HG03442 (cell line): ENCODE results near the gene THOP1.
A peak's percentile ranks its signal among the peaks of the same experiment; 100 is the strongest.

Source experiments
- ATAC-seq: cut with Tn5 transposase; IDR thresholded peaks from one replicate; pipeline ENCODE4 v1.9.1; 2021; ENCODE audit warnings: mild to moderate bottlenecking, moderate library complexity; ENCODE audit not compliant: unreplicated experiment

The THOP1 gene

GRCh38 chr19:2785244-2785997 is at the start of gene THOP1:
TSS of gene THOP1 (plus strand) at chr19:2785503. CDS start at chr19:2785663, 160 bp downstream.
- peak; percentile 55 for ATAC-seq

- no peak for ATAC-seq
Observed at GRCh38 chr19:2736550-2737190, 48.6 kb upstream of the THOP1 start.

- peak; percentile 89 for ATAC-seq
Observed at GRCh38 chr19:2739602-2740313, 45.5 kb upstream of the THOP1 start, which contains the start of gene SLC39A3. TSS of gene SLC39A3 (minus strand) at chr19:2740017. CDS start at chr19:2737257, 2,760 bp downstream.

- no peak for ATAC-seq
Observed at GRCh38 chr19:2740314-2740656, 45.0 kb upstream of the THOP1 start.

- ATAC-seq = no peak
Observed at GRCh38 chr19:2743099-2743498, 42.2 kb upstream of the THOP1 start.

GRCh38 chr19:2744113-2744512 is 41.2 kb upstream of the THOP1 start:
- no peak for ATAC-seq

GRCh38 chr19:2747349-2747748 is 38.0 kb upstream of the THOP1 start:
- no peak for ATAC-seq

- ATAC-seq = no peak
Observed at GRCh38 chr19:2750808-2751437, 34.4 kb upstream of the THOP1 start.

GRCh38 chr19:2751438-2751830 is 33.9 kb upstream of the THOP1 start:
- ATAC-seq = no peak

- no peak for ATAC-seq
Observed at GRCh38 chr19:2754659-2755447, 30.4 kb upstream of the THOP1 start.

GRCh38 chr19:2755448-2755705 is 29.9 kb upstream of the THOP1 start:
- ATAC-seq = no peak

- no peak for ATAC-seq
Observed at GRCh38 chr19:2755811-2756210, 29.5 kb upstream of the THOP1 start.

GRCh38 chr19:2756477-2756876 is 28.8 kb upstream of the THOP1 start:
- no peak for ATAC-seq

- ATAC-seq = no peak
Observed at GRCh38 chr19:2756921-2757881, 28.1 kb upstream of the THOP1 start.

GRCh38 chr19:2758601-2759313 is 26.5 kb upstream of the THOP1 start:
- ATAC-seq = no peak

GRCh38 chr19:2759362-2759761 is 25.9 kb upstream of the THOP1 start:
- ATAC-seq = no peak

- no peak for ATAC-seq
Observed at GRCh38 chr19:2759965-2760364, 25.3 kb upstream of the THOP1 start.

- ATAC-seq = no peak
Observed at GRCh38 chr19:2761309-2761677, 24.0 kb upstream of the THOP1 start.
